Cerebellar nuclear complex (tissue), 1 donor: ENCODE measurements around the gene ADGRE3.
"Not testable (repeated sequence)": the region's sequence is repeated elsewhere in the genome, so short reads cannot be mapped to it uniquely, and the experiment has no call there.

Experiments
- DNase-seq, 2 experiments: peaks; one replicate each; lab custom pipeline; 2025; lab: John Stamatoyannopoulos, UW

Gene ADGRE3

DNA sequence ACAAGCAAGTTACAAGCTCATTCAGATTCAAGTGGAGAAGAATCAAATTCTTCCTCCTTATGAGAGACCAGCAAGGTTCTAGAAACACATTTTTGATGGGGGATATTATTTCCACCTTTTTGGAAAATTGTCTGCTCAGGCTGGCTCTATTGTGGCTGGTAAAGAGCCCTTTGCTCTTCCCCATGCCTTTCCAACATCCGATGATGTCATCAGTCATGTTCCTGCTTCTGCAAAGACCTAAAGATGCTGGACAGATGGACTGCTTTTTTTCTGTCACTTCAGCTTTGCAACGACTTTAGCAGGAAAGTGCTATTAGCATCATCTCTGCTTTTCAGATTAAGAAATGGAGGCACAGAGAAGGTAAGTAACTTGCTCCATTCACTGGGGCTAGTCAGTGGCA lies 4.2 kb downstream of the ADGRE3 start:
- no peak for DNase-seq

DNA sequence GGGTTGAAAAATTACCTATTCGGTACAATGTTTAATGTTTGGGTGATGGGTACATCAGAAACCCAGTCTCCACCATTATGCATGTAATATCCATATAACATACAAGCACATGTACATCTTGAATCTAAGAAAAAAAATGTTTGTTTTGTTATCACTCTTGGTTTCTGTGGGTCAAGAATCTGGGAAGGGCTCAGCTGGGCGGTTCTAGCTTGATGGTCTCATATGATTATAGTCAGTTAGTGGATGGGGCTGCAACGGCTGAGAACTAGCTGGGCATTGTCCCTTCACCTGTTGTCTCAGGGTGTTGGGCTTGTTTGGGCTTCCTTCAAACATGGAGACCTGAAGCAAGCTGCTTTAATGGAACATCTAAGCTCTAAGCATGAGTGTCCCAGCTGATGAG lies 4.7 kb downstream of the ADGRE3 start:
- no peak for DNase-seq

DNA sequence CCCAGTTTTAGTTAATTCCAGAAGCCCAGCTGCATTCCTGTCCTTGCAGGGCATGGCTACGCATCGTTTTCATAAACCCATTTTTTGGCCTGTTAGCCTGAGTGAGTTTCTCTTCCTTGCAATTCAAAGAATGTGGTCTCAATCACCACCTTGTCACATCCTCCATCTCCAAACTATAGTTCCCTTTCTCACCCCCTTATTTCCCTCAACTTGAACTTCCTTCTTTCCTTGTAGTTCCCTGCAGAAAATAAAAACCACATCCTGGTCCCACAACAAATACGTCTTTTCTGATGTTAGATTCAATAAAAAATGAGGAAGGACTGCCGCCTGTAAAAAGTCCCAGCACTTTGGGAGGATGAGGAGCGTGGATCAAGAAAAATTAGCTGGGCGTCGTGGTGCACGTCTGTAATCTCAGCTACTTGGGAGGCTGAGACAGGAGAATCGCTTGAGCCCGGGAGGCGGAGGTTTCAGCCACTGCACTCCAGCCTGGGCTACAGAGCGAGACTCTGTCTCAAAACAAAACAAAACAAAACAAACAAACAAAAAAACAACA lies 13.2 kb downstream of the ADGRE3 start:
- no peak for DNase-seq

DNA sequence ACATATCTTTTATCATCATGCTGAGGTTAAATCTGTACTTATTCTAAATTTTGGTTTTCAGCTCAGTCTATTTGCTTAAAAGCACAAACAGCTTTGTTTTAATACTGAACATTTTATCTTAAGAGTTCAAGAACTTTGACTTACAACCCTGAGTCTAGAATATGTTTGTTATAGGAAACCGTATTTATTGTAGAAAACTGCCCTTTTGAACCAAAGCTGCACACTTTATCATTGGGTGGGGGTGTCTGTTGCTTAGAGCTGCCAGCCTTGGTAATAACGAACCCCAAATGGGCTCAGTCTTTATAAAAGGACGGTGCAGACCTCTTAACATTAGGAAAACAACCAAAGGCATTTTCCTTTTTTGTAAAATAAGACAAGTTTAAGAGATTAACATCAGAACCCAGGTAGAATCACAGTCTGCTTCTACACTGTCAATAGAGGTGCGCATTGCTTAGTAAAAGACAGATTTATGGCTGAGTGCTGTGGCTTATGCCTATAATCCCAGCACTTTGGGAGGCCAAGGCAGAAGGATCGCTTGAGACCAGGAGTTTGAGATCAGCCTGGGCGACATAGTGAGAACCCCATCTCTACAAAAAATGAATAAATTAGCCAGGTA lies 14.7 kb downstream of the ADGRE3 start:
- DNase-seq = no peak

DNA sequence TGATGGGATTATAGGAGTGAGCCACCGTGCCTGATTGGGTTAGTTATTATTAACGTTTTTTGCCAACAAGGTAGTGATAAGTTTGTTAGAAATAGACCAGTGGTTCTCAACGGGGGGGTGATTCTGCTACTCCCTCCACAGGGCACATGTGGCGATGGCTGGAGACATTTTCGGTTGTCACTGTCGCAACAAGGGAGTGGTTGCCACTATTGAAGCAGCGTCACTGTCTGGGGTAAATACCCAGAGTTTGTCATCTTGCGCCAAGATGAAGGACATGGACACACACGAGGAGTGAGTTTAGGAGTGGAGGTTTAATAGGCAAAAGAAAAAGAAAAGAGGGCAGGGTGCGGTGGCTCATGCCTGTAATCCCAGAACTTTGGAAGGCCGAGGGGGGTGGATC lies 18.9 kb downstream of the ADGRE3 start:
- no peak for DNase-seq

DNA sequence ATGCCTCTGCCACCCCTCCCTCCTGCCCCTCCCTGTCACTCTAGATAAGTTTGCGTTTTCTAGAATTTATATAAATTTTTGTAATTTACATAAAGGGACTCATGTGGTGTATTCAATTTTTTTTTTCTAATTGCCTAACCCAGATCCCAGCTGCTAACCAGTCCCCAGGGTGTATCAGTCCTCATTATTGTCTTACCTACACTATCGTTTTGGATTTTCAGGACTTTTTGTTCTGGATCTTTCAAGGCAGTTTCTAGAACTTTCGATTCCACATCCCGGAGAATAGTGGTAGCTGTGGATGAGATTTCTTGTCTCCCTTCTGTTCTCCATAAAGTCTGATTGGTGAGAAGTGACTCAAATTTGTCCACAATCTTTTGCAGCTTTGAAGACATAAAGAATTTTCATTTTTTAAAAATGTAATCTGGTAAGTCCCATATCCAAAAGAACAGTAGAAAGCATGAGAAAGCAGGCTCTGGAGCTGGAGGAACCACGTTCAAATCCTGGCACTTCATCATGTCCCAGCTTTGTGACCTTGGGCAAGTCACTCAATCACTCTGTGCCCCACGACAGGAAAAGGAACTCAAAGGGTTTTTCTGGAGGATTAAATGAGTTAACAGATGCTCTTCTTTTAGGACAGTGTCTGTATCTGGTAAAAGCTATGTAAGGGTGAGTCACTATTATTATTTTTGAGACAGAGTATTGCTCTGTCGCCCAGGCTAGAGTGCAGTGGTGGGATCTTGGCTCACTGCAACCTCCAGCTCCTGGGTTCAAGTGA lies 19.7 kb downstream of the ADGRE3 start:
- no peak for DNase-seq

DNA sequence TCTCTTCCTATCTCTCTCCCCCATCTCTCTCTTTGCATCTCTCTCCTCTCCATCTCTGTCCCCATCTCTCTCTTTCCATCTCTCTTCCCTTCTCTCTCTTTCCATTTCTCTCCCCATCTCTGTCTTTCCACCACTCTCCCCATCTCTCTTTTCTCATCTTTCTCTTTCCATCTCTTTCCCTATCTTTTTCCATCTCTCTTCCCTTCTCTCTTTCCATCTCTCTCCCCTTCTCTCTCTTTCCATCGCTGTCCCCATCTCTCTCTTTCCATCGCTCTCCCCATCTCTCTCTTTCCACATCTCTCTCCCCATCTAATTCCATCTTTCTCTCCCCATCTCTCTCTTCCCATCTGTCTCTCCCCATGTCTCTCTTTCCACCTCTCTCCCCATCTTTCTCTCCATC lies 24.5 kb downstream of the ADGRE3 start:
- no peak for DNase-seq

DNA sequence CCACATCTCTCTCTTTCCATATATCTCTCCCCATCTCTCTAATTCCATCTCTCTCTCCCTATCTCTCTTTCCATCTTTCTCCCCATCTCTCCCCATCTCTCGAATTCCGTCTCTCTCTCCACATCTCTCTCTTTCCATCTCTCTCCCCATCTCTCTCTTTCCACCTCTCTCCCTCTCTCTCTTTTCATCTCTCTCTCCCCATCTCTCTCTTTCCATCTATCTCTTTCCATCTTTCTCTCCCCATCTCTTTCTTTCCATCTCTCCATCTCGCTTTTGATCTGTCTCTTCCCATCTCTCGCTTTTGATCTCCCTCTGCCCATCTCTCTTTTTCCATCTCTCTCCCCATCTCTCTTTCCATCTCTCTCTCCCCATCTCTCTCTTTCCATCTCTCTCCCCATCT lies 25.6 kb downstream of the ADGRE3 start:
- DNase-seq = no peak

DNA sequence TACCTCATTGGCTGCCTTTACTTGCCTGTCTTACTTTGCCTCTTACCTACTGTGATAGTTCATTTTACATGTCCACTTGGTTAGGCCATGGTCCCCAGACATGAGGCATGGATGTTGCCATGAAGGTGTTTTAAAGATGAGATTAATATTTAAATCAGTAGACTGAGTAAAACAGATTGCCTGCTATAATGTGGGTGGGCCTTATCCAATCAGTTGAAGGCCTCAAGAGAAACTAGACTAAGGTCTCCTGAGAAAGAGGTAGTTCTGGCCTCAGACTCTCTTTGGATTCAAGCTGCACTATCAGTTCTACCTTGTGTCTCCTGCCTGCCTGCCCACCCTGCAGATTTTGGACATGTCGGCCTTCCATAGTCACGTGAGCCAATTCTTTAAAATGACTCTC lies 26.1 kb downstream of the ADGRE3 start:
- no peak for DNase-seq

DNA sequence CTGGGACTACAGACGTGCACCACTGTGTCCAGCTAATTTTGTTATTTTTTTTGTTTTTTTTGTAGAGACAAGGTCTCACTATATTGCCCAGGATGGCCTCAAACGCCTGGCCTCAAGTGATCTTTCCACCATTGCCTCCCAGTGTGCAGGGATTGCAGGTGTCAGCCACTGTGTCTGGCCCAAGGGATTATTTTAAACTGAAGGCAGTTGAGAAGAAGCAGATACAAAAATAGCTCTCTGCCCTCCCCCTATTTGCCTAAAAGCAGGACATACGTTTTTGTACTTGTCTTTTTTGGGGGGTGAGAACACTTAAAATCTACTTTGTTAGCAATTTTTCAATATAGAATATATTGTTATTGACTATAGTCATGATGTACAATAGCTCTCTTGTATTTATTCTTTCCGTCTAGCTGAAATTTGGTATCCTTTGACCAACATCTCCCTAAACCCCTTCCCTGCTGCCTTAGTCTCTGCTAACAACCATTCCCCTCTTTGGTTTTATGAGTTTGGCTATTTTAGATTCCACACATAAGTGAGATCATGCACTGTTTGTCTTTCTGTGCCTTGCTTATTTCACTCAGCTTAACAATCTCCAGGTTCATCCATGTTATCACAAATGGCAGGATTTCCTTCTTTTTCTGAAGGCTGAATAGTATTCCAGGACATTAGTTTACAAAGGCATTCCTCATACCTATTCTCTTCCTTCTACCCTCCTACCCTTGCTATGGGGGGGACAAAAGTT lies 34.9 kb downstream of the ADGRE3 start:
- no peak for DNase-seq

DNA sequence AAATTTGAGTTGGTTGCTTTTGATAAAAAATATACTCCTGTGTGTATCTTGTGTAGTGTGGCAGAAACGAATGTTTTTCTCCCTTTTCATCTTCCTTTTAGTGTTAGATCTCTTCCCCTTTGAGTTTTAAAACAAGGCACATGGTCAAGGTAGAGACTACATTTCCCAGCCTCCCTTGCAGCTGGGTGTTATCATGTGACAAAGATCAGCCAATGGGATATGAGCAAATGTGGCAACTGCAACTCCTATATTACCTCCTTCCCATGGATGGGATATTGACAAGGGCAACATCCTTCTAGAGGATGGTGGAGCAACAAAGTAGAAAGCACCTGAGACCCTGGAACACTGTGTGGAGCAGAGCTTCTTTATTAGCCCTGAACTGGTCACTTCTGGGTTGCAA lies 42.4 kb downstream of the ADGRE3 start:
- DNase-seq = no peak

DNA sequence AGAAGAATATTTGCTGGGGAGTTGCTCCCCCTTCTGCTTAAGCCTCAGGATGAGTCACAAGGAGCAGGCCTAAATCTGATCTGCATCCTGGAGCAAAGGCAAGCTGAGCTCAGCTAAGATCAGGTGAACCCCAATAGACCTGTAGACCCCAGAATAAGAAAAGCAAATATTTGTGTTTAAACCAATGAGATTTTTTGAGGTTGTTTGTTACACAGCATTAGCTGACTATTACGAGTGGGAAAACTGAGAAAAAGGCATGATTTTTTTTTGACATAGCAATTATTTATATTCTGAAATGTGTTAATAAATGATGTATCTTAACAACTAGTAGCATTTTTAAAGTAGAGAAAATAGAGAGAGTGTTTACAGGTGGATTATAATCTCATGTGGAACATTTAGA lies 45.1 kb downstream of the ADGRE3 start:
- no peak for DNase-seq

DNA sequence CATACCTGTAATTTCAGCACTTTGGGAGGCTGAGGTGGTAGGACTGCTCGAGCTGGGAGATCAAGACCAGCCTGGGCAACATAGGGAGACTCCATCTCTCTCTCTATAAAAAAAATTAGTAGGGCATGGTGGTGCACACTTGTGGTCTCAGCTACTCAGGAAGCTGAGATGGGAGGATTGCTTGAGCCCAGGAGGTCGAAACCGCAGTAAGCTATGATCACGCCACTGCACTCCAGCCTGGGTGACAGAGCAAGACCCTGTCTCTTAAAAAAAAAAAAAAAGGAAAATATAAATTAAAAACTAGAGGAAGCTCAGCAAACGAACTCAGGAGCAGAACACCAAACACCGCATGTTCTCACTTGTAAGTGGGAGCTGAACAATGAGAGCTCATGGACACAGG lies 50.2 kb downstream of the ADGRE3 start:
- not testable (repeated sequence) for DNase-seq

DNA sequence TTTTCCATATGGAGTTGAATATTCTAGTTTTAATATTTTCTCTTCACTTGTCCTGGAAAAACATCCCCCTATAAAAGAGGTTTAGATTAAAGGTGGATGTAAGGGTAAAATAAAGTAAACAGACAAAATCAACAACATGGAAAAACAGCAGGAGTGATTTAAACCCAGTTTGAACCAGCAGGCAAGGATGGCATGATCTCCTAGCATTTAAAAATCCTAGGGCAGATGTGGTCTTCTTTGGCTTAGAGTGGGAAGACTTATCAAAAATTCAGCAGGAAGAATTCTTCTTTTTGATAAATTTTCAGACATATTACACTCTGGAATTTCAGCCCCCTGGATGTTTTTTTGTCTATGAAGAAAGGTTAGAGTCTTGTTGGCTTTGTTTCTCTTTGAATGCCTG lies 55.2 kb downstream of the ADGRE3 start:
- no peak for DNase-seq

DNA sequence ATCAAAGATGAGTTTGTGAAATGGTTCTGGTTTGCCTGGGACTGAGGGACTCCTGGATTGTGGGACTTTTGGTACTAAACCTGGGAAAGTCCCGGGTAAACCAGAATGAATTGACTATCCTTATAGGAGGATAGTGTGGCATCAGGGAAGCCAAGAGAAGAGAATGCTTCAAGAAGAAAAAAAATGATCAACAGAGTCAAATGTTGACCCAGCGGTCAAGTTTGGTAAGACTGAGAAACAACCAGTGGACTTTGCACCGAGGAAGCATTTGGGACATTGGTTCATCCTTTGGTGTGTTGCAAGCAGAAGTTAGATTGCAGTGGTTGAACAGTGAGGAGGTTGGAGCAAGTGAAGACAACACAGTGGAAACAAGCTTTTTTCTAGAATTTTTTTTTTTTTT lies 58.2 kb downstream of the ADGRE3 start:
- no peak for DNase-seq

DNA sequence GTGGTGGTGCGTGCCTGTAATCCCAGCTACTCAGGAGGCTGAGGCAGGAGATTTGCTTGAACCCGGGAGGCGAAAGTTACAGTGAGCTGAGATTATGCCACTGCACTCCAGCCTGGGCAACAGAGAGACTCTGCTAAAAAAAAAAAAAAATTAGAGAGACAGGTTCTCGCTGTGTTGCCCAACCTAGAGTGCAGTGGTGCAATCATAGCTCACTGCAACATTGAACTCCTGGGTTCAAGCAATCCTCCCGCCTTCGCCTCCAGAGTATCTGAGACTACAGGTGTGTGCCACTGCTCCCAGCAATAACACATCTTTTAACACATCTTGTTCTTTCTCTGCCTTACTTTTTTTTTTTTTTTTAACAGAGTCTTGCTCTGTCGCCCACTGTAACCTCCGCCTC lies 59.0 kb downstream of the ADGRE3 start:
- DNase-seq = no peak

DNA sequence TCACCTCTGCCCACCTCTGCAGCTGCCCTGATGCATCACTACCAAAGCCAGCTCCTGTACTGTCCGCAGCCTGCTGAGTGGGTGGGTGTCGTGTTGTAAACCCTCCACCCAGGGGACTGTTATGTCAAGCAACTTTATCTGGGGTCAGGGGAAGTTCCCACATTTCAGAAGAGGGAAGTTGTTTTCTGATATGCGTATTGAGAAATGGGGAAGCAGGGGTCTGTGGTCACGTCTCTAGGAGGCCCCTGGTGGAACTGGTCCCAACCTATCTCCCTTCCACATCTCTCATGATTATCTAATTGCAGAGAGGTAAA lies 60.6 kb downstream of the ADGRE3 start:
- no peak for DNase-seq

DNA sequence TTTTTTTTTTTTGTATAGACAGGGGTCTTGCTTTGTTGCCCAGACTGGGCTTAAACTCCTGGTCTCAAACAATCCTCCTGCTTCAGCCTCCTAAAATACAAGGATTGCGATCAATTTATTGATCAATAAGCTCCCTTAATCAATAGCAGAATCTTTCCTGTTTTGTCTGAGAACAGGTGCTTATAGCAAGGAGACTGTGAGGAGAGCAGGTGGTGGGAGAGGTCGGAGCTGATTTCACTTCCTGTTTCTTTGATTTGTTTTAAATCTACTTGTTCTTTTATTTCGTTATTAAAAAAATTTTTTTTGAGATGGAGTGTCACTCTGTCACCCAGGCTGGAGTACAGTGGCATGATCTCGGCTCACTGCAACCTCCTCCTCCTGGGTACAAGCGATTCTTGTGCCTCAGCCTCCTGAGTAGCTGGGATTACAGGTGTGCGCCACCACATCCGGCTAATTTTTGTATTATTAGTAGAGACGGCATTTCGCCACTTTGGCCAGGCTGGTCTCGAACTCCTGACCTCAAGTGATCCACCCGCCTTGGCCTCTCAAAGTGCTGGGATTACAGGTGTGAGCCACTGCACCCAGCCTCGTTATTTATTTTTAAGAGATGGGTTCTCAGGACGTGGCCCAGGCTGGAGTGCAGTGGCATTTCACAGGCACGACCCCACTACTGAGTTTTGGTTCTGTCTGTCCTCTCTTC lies 61.1 kb downstream of the ADGRE3 start:
- not testable (repeated sequence) for DNase-seq

DNA sequence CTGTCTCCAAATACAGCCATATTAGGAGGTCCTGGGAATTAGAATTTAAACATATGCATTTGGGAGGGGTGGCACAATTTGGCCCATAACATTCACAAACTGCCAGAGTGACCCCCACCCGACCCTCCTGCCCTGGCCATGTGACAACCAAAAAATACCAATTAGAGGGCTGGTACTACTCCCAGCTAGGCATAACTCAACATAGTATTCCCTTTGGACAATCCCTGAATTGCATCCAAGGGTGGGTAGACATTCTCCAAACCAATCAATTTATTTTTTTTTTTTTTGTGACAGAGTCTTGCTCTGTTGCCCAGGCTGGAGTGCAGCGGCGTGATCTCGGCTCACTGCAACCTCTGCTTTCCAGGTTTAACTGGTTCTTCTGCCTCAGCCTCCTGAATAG lies 62.0 kb downstream of the ADGRE3 start:
- no peak for DNase-seq

DNA sequence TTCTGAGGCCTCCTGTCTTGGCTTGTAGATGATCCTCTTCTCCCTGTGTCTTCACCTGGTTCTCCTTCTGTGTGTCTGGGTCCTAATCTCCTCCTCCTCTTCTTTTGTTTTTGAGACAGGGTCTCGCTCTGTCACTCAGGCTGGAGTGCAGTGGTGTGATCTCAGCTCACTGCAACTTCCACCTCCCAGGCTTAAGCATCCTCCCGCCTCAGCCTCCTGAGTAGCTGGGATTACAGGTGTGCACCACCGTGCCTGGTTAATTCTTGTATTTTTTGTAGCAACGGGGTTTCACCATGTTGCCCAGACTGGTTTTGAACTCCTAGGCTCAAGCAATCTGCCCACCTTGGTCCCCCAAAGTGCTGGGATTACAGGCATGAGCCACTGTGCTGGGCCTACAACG lies 62.4 kb downstream of the ADGRE3 start:
- not testable (repeated sequence) for DNase-seq

DNA sequence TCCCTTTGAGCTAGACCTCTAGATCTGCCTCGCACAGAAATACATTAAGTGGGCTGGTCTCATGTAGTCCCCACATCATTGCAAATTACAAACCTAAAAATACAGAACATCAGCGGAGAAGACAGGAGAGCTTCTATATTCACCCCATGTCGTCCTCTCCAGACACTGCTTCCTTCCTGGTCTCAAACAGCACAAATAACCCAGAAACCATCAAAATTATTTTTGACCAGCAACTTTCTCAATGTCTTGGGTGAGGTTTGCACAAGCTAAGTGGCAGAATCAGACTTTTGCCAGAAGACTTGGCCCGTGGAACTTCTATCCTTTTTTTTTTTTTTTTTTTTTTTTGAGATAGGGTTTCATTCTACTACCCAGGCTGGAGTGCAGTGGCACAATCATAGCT lies 63.6 kb downstream of the ADGRE3 start:
- DNase-seq = no peak

DNA sequence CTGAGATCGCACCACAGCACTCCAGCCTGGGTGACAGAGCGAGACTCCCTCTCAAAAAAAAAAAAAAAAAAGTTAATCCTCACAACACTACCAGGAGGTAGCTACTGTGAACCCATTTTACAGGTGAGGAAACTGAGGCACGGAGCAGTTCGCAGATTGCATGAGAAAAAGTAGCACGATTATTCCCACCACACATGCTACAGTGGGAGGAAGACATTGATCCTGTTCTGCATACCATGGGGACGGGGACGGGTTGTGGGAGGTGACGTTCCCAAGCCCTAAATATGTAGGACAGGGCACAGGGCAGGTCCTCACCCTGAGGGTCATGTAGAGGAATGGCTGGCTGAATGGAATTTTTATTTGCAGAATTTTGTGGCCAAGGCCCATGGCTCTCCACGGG lies 68.0 kb downstream of the ADGRE3 start:
- DNase-seq = no peak

DNA sequence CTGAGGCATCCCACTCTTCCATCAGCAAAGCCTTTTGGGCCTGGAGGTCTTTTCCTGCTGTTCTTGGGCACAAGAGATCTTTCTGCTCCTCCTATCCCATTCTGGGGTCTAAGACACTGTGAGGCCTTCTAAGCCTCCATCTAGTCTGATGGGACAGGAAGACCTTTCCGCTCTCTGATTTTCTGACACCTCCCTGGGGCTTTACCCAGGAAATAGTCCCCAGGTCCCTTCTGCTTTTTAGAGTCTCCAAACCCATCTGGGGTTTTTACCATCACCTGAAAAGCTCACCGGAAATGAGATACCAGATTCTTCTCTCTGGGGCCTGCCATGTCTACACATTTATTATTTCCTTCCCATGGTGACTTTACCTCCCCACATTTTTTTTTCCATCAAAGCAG lies 70.7 kb downstream of the ADGRE3 start:
- DNase-seq = no peak
